GM19397 (cell line): ENCODE data around the gene CHCHD1.
"Not testable (repeated sequence)": the region's sequence is repeated elsewhere in the genome, so short reads cannot be mapped to it uniquely, and the experiment has no call there.

Experiments used
- ATAC-seq: cut with Tn5 transposase; IDR thresholded peaks from one replicate; pipeline ENCODE4 v1.9.1; 2021; ENCODE audit warnings: mild to moderate bottlenecking, moderate library complexity; ENCODE audit not compliant: unreplicated experiment

Gene CHCHD1

GRCh38 chr10:73809061-73809818, 27.4 kb downstream of the CHCHD1 start:
- no peak for ATAC-seq

- ATAC-seq, result no peak
Measured at GRCh38 chr10:73810358-73810734, 28.5 kb downstream of the CHCHD1 start.

DNA sequence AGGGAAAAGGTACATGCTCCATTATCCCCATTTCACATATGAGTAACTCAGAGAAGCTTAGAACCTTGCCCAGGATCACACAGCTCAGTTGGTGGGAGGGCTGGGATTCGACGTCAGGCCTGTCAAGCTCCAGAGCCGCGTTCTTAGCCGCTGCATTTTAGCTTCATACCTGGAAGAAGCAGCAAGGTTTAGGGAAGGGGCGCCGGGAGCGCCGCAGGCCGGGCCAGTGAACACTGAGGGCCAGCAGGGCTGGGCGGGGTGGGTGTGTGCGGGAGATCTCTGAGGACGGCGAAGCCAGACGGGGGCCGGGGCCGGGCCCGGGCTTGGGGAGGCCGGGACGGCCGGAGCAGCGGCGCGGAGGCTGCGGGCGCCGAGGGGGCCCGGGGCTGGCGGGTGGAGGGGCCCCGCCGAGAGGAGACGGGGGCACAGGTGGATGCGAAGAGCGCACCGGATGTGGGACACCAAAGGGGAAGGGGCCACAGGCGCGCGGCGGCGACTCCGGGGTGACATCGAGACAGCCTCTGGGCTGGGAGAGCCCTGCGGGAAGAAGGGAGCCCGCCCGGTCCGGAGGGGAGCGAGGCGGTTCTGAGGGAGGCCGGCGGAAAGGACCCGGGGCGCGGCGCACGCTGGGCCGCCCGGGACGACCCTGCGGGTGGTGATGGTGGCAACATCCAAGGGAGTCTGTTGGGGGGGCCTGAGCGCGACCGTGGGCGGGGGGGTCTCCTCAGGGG, 29.1 kb downstream of the CHCHD1 start:
- ATAC-seq, result peak; percentile 26

- no peak for ATAC-seq
Measured at GRCh38 chr10:73812657-73813056, 30.8 kb downstream of the CHCHD1 start.

- no peak for ATAC-seq
Measured at GRCh38 chr10:73813333-73813732, 31.5 kb downstream of the CHCHD1 start.

DNA sequence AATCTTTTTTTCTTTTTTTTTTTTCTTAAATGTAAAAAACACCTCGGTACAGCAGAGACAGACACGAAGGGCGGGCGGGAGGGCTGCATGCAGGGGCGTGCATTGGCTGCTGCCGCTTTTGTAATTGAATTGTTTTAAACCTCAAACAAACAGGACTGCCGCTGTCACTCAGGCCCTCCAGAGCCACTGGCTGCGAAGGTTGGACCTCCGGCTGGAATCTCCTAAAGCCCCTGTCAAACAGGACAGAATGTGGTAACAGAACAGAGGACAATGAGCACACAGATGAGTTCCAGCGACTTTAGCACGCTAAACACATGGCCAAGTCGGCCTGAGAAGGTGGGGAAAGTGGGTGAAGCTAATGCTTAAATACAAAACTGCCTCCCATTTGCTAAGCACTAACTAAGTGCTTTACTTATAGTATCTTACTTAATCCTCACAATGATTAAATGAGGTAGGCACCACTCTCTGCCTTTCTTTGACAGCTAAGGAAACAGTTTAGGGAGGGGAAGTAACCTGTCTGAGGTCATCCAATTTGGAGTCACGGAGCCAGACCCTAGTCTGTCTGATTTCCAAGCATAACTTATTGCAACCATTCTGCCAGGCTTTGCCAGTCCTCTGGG, 32.5 kb downstream of the CHCHD1 start:
- no peak for ATAC-seq

GRCh38 chr10:73814896-73815718, 33.3 kb downstream of the CHCHD1 start:
- no peak for ATAC-seq

GRCh38 chr10:73815719-73816030, 33.8 kb downstream of the CHCHD1 start:
- ATAC-seq, result no peak

GRCh38 chr10:73816917-73817729, 35.3 kb downstream of the CHCHD1 start:
- ATAC-seq, result no peak

- no peak for ATAC-seq
Measured at GRCh38 chr10:73817826-73818225, 36.0 kb downstream of the CHCHD1 start.

DNA sequence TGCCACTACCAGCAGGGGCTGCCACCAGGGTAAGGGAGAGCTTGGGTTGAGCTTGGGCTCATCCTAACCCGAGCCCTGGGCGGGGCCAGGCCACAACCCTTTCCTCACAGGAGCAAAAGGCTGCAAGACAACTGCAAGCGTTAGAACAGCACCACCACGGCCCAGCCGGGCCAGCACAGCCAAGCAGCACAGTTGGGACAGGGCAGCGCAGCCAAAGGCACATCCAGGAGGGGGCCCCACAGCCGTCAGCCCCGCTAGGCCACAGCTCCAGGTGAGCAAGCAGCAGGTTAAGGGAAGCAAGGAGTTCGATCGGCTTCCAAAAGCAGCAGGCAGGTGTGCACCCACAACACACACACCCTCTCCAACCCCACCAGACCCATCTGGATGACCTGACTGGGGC, 36.6 kb downstream of the CHCHD1 start:
- no peak for ATAC-seq

DNA sequence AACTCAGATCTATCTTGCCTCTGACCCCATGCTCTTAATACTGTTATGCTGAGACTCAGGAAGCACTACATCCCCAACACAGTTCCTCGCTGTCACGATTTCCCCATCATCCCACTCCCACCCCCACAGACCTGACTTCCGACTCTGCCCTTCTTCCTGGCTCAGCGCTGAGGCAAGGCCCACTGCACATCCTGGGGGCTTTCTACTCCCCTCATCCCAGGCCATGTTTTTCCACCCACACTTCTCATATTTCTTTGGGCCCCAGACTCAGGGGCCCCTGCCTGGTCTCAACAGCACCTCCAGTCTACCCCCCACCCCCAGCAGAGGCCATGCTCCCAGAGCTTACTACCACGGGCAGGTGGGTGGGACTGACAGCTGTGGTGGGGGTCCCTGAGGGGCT, 37.2 kb downstream of the CHCHD1 start:
- ATAC-seq, result no peak

DNA sequence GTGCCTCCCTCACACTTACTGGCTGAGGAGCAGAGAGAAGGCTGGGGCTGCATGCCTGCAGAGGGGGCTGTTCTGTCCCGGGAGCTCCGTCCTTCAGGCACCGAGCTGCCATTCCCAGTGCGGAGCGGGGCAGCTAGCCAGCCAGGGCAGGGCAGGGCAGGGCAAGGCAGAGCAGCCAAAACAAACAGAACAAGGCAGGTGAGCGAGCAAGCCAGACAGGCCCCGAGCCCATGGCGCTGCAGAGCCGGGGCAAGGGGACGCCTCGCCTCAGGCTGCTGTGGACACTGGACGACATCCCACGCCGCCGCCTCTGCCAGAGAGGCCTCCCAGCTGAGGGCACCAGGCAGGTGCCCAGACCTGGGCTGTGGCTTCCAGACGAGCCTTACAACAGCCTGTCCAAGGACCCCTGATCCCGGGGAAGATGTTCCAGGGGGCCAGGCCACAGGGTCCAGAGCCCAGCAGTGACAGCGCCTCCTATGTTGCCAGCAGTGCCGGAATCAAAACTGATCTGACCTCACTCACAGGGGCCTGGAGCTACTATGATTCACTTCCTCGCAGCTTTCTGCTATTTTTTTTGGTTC, 37.8 kb downstream of the CHCHD1 start:
- ATAC-seq, result no peak

DNA sequence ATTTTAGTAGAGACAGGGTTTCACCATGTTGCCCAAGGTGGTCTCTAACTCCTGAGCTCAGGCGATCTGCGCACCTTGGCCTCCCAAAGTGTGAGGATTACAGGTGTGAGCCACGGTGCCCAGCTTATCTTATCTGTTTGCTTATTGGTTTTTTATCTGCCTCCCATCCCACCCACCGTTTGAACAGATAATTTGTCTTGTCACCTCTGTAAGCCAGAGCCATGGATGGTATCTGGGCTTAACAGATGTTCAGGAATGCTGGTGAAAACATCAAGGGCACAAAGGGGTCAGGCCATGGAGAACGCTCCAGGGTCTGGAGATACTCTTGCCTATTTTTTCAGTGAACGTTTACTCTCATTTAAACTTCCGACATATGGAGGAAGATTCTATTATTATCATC, 41.5 kb downstream of the CHCHD1 start:
- no peak for ATAC-seq

DNA sequence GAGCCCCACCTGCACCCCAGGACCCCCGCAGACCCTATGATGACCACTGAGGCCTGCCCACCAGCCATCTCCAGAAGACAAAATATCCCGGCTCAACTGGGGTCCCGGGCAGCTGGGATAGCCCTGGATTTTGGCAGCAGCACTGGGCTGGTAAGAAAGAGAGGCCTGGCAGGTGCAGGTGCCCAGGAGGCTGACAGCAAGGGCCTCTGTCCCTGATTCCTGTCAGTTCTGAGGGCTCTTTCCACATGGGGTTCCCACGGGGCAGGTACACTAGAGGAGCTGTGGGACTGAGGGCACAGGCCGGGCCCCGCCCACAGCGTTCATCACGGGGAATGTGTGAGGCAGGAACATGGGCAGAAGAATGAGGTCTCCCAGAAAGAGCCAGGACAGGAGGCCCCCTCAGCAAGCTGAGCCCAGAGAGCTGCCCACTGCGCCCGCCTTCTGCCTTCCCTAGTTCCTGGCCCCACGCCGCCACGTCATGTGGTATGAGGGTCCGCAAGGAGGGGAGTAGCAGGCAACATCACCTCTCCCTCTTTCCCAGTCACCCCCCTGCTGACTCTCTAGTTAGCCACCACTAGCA, 42.4 kb downstream of the CHCHD1 start:
- no peak for ATAC-seq

- no peak for ATAC-seq
Measured at GRCh38 chr10:73827346-73828089, 45.7 kb downstream of the CHCHD1 start.

- ATAC-seq, result no peak
Measured at GRCh38 chr10:73828161-73828560, 46.3 kb downstream of the CHCHD1 start.

DNA sequence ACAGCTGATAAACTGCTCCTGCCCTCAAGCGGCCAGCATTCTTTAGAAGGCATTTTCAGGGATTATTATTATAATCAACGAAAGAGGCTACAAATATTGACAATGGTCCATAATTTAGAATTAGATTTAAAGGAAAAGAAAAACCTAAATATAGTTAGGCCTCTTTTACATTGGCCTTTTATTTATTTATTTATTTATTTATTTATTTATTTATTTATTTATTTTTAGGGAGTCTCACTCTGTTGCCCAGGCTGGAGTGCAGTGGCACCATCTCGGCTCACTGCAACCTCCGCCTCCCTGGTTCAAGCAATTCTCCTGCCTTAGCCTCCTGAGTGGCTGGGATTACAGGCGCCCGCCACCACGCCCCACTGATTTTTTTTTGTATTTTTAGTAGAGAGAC, 47.2 kb downstream of the CHCHD1 start:
- ATAC-seq, result not testable (repeated sequence)
